Measurements from ENCODE around the gene RAB17. TPM values are rescaled to one million over a fixed set of nuclear protein-coding genes. Genes with fewer than 3 reads are reported as not detected.

RAB17 gene
- total and polyA plus RNA-seq, 12 donors, result 1.9 to 7.6 (median 4.8) TPM

DNA sequence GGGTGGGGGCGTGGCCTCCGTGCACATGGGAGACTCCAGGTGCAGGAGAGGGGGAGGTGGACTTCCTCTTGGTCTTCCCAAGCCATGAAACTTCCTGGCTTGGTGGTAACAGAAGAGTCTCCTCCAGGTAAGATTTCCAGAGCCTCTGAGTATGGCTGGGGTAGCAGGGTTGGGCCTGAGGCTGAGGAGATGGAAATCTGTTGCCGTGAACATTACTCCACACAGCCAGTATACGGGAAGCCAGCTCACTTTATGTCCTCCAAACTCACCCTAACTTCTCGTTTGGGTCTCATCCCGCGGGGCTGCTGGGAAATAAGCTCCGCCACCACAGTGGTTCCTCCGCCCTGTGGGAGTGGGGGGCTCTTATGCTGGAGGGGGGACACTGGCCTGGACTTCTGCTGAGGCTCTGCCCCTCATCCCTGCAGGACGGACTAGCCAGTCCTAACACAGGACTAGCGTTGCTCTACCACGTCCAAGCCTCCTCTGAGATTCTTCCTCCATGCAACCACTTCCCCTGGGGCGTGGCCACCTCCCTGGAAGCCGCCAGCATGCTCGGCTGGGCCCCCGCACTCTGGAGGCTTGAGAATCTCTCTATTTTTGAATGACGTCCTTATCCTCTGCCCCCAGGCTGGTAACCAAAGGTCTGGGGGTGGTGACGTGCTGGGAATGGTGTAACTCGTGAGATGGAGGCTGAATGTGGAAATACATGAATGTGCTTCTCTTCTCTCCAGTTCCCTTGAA lies 777 bp upstream of the RAB17 start:
- no peaks in the 10 kb centered on the region for H3K9me3 ChIP-seq
- H3K4me1 ChIP-seq, result peaks cover 10 to 51% (median 26%) of the 10 kb centered on the region in 9 donors
- DNase-seq (no peak), ATAC-seq (no peak)
- H3K27ac ChIP-seq, result peak overlapping the region in 2 of 10 donors; percentile 39 to 41
- H3K4me3 ChIP-seq, result peak overlapping the region in 1 of 10 donors; percentile 4
- no peaks in the 10 kb centered on the region for H3K27me3 ChIP-seq
- no peaks in the 10 kb centered on the region for H3K36me3 ChIP-seq
- intact Hi-C loops (cut with DNase I), result loop anchor here in 2 of 10 donors (5.0 to 10.0 kb wide), 2 partner anchors 73 to 81 kb away; no protein-coding TSS in a partner anchor
- TF ChIP-seq, protein P1, sequence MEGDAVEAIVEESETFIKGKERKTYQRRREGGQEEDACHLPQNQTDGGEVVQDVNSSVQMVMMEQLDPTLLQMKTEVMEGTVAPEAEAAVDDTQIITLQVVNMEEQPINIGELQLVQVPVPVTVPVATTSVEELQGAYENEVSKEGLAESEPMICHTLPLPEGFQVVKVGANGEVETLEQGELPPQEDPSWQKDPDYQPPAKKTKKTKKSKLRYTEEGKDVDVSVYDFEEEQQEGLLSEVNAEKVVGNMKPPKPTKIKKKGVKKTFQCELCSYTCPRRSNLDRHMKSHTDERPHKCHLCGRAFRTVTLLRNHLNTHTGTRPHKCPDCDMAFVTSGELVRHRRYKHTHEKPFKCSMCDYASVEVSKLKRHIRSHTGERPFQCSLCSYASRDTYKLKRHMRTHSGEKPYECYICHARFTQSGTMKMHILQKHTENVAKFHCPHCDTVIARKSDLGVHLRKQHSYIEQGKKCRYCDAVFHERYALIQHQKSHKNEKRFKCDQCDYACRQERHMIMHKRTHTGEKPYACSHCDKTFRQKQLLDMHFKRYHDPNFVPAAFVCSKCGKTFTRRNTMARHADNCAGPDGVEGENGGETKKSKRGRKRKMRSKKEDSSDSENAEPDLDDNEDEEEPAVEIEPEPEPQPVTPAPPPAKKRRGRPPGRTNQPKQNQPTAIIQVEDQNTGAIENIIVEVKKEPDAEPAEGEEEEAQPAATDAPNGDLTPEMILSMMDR (IDR thresholded peaks at IDR 0.05), result no peak
- WGBS, 2 donors, result 67 to 73% methylated on average over 19 of the region's 19 CpGs

DNA sequence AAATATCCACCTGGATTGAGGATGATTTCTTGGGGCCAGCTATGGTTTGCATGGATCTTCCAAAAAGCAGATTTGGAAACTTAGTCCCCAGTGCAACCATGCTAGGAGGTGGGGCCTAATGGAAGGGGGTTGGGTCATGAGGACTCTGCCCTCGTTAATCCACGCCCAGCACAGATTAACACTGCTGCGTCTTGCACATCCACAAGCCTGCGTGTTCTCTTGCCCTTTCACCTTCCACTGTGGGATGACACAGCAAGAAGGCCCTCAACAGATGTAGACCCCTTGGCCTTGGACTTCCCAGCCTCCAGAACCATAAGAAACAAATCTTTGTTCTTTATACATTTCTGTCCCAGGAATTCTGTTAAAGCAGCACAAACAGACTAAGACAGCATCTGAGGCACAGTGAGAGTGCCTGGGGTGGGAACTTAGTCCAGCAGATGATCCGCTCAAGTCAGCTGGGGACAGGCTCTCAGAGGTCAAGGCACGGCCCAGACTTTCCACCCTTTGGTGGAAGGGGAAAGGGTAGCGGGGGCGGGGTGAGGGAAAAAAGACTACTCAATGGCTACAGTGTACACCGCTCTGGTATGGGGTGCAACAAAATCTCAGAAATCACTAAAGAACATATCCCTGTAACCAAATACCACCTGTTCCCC lies 2.4 kb downstream of the RAB17 start:
- Histone ChIP-seq H3K27ac (no peak overlapping the region), H3K4me3 (no peak overlapping the region), H3K36me3 (no peaks in the 10 kb centered on the region), H3K4me1 (peaks cover 6 to 29% (median 17%) of the 10 kb centered on the region in 9 donors), H3K27me3 (no peaks in the 10 kb centered on the region), H3K9me3 (no peaks in the 10 kb centered on the region)
- ATAC-seq, result no peak
- no peak for DNase-seq
- TF ChIP-seq, protein P1 (IDR thresholded peaks at IDR 0.05), result no peak
- intact Hi-C loops (cut with DNase I), result loop anchor here in 1 of 10 donors (5.0 to 10.0 kb wide), 2 partner anchors 77 to 159 kb away; no protein-coding TSS in a partner anchor
- 86 to 92% methylated on average over 9 of the region's 9 CpGs for WGBS, 2 donors

DNA sequence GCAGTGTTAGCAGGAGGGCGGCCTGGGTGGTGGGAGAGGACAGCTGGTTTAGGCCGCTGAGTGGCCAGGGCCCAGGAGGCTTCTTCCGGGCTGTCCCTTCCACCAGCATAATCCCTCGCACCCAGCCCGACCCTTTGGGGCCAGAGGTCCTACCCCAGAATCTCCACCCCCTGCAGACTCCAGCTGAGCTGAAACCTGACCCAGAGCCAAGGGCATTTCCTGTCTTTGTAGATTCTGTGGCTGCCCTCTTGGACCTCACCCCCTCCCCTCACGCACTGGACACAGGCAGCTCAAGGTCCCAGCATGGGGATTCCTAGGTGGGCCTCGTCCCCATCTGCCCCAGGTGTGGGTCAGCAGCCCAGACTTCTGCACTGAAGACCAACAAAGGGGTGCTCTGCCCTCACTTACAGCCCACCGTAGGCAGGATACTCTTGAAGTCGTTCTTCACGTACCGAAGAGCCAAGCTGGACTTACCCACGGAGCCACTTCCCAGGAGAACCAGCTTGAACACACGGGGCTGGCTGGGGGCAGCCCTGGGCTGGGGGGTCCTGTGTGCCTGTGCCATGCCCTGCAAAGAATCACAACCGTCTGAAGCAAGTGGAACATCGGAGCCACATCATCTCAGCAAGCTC lies 4.8 kb downstream of the RAB17 start:
- H3K4me1 ChIP-seq, result peaks cover 3 to 41% (median 27%) of the 10 kb centered on the region in 9 donors
- no peaks in the 10 kb centered on the region for H3K27me3 ChIP-seq
- no peak overlapping the region for H3K27ac ChIP-seq
- intact Hi-C loops (cut with DNase I), result loop anchor here in 1 of 10 donors (5.0 to 10.0 kb wide), 2 partner anchors 79 to 162 kb away; no protein-coding TSS in a partner anchor
- H3K9me3 ChIP-seq, result no peaks in the 10 kb centered on the region
- TF ChIP-seq, protein P1 (IDR thresholded peaks at IDR 0.05), result no peak
- WGBS, 2 donors, result 85 to 90% methylated on average over 15 of the region's 15 CpGs
- no peaks in the 10 kb centered on the region for H3K36me3 ChIP-seq
- H3K4me3 ChIP-seq, result no peak overlapping the region
- DNase-seq (no peak), ATAC-seq (no peak)

All from heart right ventricle (tissue), 16 donors.